Fibroblast of the aortic adventitia (primary cell): ENCODE results near the gene S100G. TPM values are rescaled to one million over a fixed set of nuclear protein-coding genes. Genes with fewer than 3 reads are reported as not detected.
"Not testable (repeated sequence)": the region's sequence is repeated elsewhere in the genome, so short reads cannot be mapped to it uniquely, and the experiment has no call there.

Experiments
- DNase-seq: peaks from one replicate; pipeline ENCODE4 v3.0.0-alpha.2; 2010; ENCODE audit warnings: low read depth
- H3K4me3 ChIP-seq: 2 replicates; pipeline ENCODE4 v1.5.1; 2011; ENCODE audit warnings: low read depth, mild to moderate bottlenecking, control low read depth, low read length, moderate library complexity
- total RNA-seq: library from RNA; depleted of rRNA; stranded (reverse); fragments of >200 nt; gene quantifications from 2 replicates; pipeline ENCODE4 v1.2.3, GENCODE V29; 2012; ENCODE audit warnings: low replicate concordance
- TF ChIP-seq, protein P1 (sequence below): IDR thresholded peaks from 2 replicates; pipeline ENCODE4 v1.5.1; 2011; ENCODE audit warnings: mild to moderate bottlenecking, low read length, control low read depth, inconsistent platforms; ENCODE audit not compliant: insufficient read depth

The S100G gene, protein sequence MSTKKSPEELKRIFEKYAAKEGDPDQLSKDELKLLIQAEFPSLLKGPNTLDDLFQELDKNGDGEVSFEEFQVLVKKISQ
- not detected in 2 replicates for total RNA-seq

DNA sequence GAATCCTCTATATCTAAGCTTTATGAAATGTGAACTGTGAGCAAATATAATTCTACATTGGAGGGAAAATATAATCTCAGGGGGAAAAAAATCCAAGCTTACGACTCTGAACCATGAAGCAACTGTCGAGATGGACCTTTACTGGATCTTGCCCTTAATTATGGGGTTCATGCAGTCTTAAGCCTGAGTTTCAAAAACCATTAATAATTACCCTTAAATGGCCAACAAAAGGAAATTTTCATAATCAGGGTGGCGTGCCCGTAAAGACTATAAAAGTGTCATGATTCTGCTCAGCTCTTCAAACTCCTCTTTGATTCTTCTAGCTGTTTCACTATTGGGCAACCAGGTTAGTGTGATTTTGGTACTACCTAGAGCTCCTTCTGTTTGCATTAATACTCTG is at the start of gene S100G:
Gene S100G, plus strand, starts transcription at position 301 of the 400 bp plus-strand sequence. CDS start 849 bp downstream, outside the sequence.
- no peak within 1 kb of the TSS for H3K4me3 ChIP-seq
- no peak for DNase-seq
- TF ChIP-seq, protein P1, sequence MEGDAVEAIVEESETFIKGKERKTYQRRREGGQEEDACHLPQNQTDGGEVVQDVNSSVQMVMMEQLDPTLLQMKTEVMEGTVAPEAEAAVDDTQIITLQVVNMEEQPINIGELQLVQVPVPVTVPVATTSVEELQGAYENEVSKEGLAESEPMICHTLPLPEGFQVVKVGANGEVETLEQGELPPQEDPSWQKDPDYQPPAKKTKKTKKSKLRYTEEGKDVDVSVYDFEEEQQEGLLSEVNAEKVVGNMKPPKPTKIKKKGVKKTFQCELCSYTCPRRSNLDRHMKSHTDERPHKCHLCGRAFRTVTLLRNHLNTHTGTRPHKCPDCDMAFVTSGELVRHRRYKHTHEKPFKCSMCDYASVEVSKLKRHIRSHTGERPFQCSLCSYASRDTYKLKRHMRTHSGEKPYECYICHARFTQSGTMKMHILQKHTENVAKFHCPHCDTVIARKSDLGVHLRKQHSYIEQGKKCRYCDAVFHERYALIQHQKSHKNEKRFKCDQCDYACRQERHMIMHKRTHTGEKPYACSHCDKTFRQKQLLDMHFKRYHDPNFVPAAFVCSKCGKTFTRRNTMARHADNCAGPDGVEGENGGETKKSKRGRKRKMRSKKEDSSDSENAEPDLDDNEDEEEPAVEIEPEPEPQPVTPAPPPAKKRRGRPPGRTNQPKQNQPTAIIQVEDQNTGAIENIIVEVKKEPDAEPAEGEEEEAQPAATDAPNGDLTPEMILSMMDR: no peak

DNA sequence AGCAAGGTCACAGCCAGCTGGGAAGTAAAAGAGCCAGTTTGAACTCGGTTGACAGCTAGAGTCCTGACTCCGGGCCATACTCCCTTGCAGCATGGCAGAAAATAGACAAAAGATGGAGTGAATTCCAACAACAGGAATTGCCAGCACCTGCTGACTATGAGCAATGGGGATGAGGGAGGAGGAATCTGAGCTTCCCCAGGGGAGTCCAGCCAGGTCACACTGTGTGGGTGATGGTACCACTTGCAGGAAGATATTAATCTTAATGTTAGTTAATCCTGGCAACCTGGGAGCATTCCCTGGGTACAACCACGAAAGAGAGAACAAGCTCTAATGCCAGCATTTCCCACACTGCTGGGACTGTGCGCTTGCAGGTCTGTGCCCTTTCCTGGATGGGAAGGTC is 48.1 kb upstream of the S100G start:
- DNase-seq: no peak
- H3K4me3 ChIP-seq: no peak overlapping the region
- TF ChIP-seq, protein P1: no peak

DNA sequence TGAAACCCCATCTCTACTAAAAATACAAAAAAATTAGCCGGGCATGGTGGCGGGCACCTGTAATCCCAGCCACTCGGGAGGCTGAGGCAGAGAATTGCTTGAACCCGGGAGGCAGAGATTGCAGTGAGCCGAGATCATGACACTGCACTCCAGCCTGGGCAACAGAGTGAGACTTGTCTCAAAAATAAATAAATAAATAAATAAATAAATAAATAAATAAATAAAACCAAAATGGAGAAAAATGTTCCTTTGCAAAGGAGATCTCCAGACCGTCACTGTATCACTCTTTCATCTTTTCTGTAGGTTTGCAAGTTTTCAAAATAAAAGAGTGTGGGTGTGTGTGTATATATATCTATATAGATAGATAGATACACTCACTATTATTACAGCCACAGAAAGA is 46.7 kb upstream of the S100G start:
- DNase-seq, H3K4me3 ChIP-seq: not testable (repeated sequence)

DNA sequence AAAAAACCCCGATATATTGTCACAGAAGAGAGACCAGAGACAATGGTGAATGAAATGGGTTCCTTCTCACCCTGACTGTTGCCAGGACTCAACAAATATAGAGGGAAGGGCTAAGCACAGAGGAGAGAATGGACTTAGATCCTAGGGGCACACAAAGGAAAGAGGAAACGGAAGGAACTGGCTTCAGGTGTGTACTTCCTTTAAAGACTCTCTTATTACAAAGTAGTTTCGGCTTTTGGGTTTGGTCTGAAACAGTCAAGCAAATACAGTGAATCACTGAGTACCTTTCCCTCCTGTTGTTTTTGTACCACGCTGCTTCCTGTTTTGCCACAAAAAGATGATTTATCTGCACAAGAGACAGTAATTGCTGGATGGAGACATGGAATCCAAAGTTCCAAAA is 46.1 kb upstream of the S100G start:
- no peak for DNase-seq
- TF ChIP-seq, protein P1: no peak

DNA sequence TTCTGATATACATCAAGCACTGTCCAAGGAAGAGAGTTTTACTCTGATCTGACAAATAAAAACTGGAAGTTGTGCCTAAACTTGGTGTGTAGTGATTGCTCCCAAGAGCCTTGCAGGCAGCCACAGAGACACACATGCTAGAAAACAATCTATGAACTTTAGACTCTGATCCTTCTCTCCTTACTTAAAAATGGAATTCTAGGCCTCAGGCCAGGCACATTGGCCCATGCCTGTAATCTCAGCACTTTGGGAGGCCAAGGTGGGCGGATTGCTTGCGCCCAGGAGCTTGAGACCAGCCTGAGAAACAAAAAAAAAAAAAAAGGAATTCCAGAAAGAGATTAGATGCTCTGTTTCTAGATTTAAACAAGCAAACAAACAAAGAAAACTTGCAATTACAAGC is 45.6 kb upstream of the S100G start:
- H3K4me3 ChIP-seq: no peak overlapping the region
- TF ChIP-seq, protein P1: no peak
- DNase-seq: peak; percentile 14

More for the DNA sequence above, 46.1 kb upstream of the S100G start:
- no peak overlapping the region for H3K4me3 ChIP-seq

DNA sequence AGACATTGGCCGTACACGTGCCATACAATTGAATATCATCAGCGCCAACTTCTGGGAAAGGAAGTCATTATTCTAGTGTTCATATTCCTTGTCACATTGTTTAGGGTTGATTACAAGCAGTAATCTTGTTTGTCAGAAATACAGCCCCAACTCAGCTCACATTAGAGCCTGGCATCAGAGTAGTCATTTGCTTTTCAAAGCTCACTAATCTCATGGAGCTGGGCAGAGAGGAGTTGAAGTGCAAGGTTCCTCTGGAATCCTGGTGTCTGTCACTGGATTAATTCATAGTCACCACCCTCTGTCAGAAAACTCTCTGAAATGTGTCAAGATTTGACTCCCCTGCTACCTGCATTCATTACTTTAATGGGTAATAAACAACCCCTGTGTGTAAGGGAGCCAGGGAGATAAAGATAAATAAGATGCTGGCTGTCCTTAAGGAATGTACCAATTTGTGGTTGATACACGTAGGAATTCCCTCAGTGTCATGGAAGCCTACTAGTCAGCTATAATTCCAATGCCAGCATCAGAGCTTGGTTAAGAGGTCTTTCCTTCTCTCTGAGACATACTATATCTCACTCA is 43.7 kb upstream of the S100G start:
- no peak for DNase-seq
- TF ChIP-seq, protein P1: no peak
- H3K4me3 ChIP-seq: no peak overlapping the region

DNA sequence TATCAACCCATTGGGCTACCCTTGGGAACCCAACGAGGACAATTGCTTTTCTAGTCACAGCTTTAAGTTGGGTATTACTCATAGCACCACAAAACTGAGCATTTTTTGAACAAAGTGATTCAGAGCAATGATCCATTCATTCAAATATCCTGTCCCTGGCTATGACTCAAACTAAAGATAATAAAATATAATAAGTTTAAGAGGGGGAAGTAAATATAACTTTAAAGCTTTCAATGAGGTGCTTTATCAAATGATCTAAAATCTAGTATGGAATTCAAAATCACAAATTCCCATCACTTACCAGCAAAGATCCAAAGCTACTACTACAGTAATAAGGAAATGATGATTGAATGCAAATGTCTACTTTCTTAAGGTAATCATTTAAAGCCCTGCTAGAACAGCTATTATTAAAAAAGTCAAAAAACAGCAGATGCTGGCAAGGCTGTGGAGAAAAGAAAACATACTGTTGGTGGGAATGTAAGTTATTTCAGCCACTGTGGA is 39.8 kb upstream of the S100G start:
- H3K4me3 ChIP-seq: no peak overlapping the region
- DNase-seq: peak; percentile 52
- TF ChIP-seq, protein P1: no peak

DNA sequence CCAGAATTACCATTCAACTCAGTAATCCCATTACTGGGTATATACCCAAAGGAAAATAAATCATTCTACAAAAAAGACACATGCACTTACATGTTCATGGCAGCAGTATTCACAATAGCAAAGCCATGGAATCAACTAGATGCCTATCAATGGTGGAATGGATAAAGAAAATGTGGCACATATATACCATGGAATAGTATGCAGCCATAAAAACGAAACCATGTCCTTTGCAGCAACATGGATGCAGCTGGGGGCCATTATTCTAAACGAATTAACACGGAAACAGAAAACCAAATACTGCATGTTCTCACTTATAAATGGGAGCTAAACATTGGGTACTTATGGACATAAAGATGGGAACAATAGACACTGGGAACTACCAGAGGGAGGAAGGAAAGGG is 39.3 kb upstream of the S100G start:
- not testable (repeated sequence) for H3K4me3 ChIP-seq, DNase-seq
